Measurements from ENCODE around the gene TTC9C.
A peak's percentile ranks its signal among the peaks of the same experiment; 100 is the strongest.

The TTC9C gene

GRCh38 chr11:62708793-62709192, 19.5 kb upstream of the TTC9C start:
- Mint-ChIP-seq H3K36me3 (ENCODE audit: low read depth) (peaks cover 36% of the 10 kb centered on the region), H3K27ac (peak overlapping the region; percentile 96), H3K27me3 (ENCODE audit: low read depth, poor library complexity) (no peaks in the 10 kb centered on the region), H3K4me1 (peaks cover 65% of the 10 kb centered on the region), H3K4me3 (peak overlapping the region; percentile 89), H3K9me3 (no peaks in the 10 kb centered on the region)
- no peak for DNase-seq
- TF ChIP-seq, protein P1, sequence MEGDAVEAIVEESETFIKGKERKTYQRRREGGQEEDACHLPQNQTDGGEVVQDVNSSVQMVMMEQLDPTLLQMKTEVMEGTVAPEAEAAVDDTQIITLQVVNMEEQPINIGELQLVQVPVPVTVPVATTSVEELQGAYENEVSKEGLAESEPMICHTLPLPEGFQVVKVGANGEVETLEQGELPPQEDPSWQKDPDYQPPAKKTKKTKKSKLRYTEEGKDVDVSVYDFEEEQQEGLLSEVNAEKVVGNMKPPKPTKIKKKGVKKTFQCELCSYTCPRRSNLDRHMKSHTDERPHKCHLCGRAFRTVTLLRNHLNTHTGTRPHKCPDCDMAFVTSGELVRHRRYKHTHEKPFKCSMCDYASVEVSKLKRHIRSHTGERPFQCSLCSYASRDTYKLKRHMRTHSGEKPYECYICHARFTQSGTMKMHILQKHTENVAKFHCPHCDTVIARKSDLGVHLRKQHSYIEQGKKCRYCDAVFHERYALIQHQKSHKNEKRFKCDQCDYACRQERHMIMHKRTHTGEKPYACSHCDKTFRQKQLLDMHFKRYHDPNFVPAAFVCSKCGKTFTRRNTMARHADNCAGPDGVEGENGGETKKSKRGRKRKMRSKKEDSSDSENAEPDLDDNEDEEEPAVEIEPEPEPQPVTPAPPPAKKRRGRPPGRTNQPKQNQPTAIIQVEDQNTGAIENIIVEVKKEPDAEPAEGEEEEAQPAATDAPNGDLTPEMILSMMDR (IDR thresholded peaks at IDR 0.05): no peak

- H3K27me3 Mint-ChIP-seq (ENCODE audit: low read depth, poor library complexity): no peaks in the 10 kb centered on the region
- H3K27ac Mint-ChIP-seq: peak overlapping the region; percentile 96
- peaks cover 65% of the 10 kb centered on the region for H3K4me1 Mint-ChIP-seq
- H3K36me3 Mint-ChIP-seq (ENCODE audit: low read depth): peaks cover 40% of the 10 kb centered on the region
- TF ChIP-seq, protein P1 (IDR thresholded peaks at IDR 0.05): no peak
- H3K4me3 Mint-ChIP-seq: peak overlapping the region; percentile 89
- peak; percentile 91 for DNase-seq
- no peaks in the 10 kb centered on the region for H3K9me3 Mint-ChIP-seq
Measured at GRCh38 chr11:62709247-62710000, 18.9 kb upstream of the TTC9C start.

DNA sequence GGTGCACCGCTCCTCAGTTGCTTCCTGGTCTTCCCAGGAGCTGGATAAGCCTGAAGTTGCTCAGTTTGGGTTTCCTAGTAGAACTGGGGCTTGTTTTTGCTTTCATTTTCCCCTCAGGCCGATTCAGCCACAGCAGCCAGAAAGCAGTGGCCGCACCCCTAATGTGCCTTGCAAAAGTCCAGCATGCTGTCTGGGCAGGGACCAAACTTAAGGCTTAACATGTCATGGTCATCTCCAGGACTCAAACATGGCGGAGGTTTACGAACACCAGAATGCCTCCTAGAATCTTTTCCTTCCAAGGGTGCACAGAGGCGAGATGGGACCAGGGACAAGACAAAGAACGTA, 18.3 kb upstream of the TTC9C start:
- H3K27ac Mint-ChIP-seq: peak overlapping the region; percentile 96
- H3K4me3 Mint-ChIP-seq: peak overlapping the region; percentile 89
- TF ChIP-seq, protein P1 (IDR thresholded peaks at IDR 0.05): no peak
- H3K27me3 Mint-ChIP-seq (ENCODE audit: low read depth, poor library complexity): no peaks in the 10 kb centered on the region
- H3K4me1 Mint-ChIP-seq: peaks cover 64% of the 10 kb centered on the region
- no peak for DNase-seq
- H3K9me3 Mint-ChIP-seq: no peaks in the 10 kb centered on the region
- peaks cover 45% of the 10 kb centered on the region for H3K36me3 Mint-ChIP-seq (ENCODE audit: low read depth)

GRCh38 chr11:62712276-62712812, 15.9 kb upstream of the TTC9C start:
- DNase-seq: no peak
- Mint-ChIP-seq H3K36me3 (ENCODE audit: low read depth) (peaks cover 68% of the 10 kb centered on the region), H3K27me3 (ENCODE audit: low read depth, poor library complexity) (no peaks in the 10 kb centered on the region), H3K27ac (peak overlapping the region; percentile 24), H3K4me3 (no peak overlapping the region), H3K9me3 (no peaks in the 10 kb centered on the region), H3K4me1 (peaks cover 45% of the 10 kb centered on the region)
- TF ChIP-seq, protein P1 (IDR thresholded peaks at IDR 0.05): no peak

GRCh38 chr11:62712861-62713260, 15.4 kb upstream of the TTC9C start:
- H3K4me1 Mint-ChIP-seq: peaks cover 41% of the 10 kb centered on the region
- TF ChIP-seq, protein P1 (IDR thresholded peaks at IDR 0.05): no peak
- H3K9me3 Mint-ChIP-seq: no peaks in the 10 kb centered on the region
- no peak overlapping the region for H3K4me3 Mint-ChIP-seq
- H3K27ac Mint-ChIP-seq: peak overlapping the region; percentile 97
- H3K27me3 Mint-ChIP-seq (ENCODE audit: low read depth, poor library complexity): no peaks in the 10 kb centered on the region
- no peak for DNase-seq
- peaks cover 73% of the 10 kb centered on the region for H3K36me3 Mint-ChIP-seq (ENCODE audit: low read depth)

GRCh38 chr11:62713343-62713742, 14.9 kb upstream of the TTC9C start:
- no peak overlapping the region for H3K4me3 Mint-ChIP-seq
- DNase-seq: no peak
- H3K4me1 Mint-ChIP-seq: peaks cover 36% of the 10 kb centered on the region
- peak overlapping the region; percentile 97 for H3K27ac Mint-ChIP-seq
- peaks cover 78% of the 10 kb centered on the region for H3K36me3 Mint-ChIP-seq (ENCODE audit: low read depth)
- TF ChIP-seq, protein P1 (IDR thresholded peaks at IDR 0.05): no peak
- no peaks in the 10 kb centered on the region for H3K9me3 Mint-ChIP-seq
- no peaks in the 10 kb centered on the region for H3K27me3 Mint-ChIP-seq (ENCODE audit: low read depth, poor library complexity)
